K562 (cell line): Measurements from ENCODE around the gene IBA57. TPM values are rescaled to one million over a fixed set of nuclear protein-coding genes. Genes with fewer than 3 reads are reported as not detected.

ENCODE experiments used
- ATAC-seq: fragments of 200-7000 bp; cut with Tn5 transposase; 3 replicates; pipeline ENCODE4 v1.9.1; 2020; ENCODE audit warnings: moderate library complexity
- BruUV-seq: library from RNA; stranded (reverse); fragments of 400-500 nt; replicated peaks from 2 replicates; lab custom pipeline; 2021; lab: Mats Ljungman, UMichigan
- CTCF ChIA-PET: fragments of 300-600 bp; formaldehyde crosslinking; extraction: SDS; loops from one replicate; lab custom pipeline; 2021; ENCODE audit warnings: low intra/inter-chr PET ratio; lab: Yijun Ruan, JAX
- POLR2A ChIA-PET: fragments of 300-600, 350-650 bp; sonication (Branson Sonifier 250); formaldehyde crosslinking; extraction: SDS; loops from one replicate; lab custom pipeline; 2021; ENCODE audit warnings: antibody characterized with exemption, inconsistent platforms; lab: Yijun Ruan, JAX
- DNase-seq, 4 experiments: peaks; one replicate each; pipeline versions ENCODE4 v3.0.0 to v3.0.0-alpha.2; 2011 to 2018; ENCODE audit warnings: low spot score in 3 of 4, mixed read lengths in 3 of 4; ENCODE audit errors: extremely low read depth in 1 of 4
- FAIRE-seq: peaks from 2 replicates; lab custom pipeline; 2011; peaks lifted over from hg19 to GRCh38; lab: Jason Lieb, UNC
- H2AFZ ChIP-seq: 2 replicates; pipeline ENCODE4 v1.6.0; 2011; ENCODE audit warnings: low read depth, low read length, control low read depth, inconsistent platforms
- H3K27ac ChIP-seq: fragments of 200-600 bp; 3 replicates; pipeline ENCODE4 v1.8.0; 2011; ENCODE audit warnings: low read depth, mild to moderate bottlenecking, control low read depth, inconsistent platforms, low read length, moderate library complexity, mixed read lengths; ENCODE audit errors: extremely low read depth
- H3K27me3 ChIP-seq, 2 experiments: fragments of 300-600 bp in 1 of 2; 2 replicates in 1 of 2; 3 replicates in 1 of 2; pipeline versions ENCODE4 v1.6.0 to v1.8.0; 2011; ENCODE audit warnings: inconsistent platforms in 2 of 2, low read length in 2 of 2, mild to moderate bottlenecking in 1 of 2, mixed read lengths in 1 of 2, moderate library complexity in 1 of 2; ENCODE audit not compliant: control insufficient read depth in 2 of 2, insufficient read depth in 2 of 2
- H3K36me3 ChIP-seq: fragments of 300-600 bp; 3 replicates; pipeline ENCODE4 v1.8.0; 2011; ENCODE audit warnings: mild to moderate bottlenecking, low read length, inconsistent platforms; ENCODE audit not compliant: control insufficient read depth, insufficient read depth
- H3K4me1 ChIP-seq, 2 experiments: fragments of 200-600 bp in 1 of 2; replicated peaks in 1 of 2; 2 replicates in 1 of 2; 3 replicates in 1 of 2; pipeline versions ENCODE4 v1.5.1 to v1.8.0; 2011; ENCODE audit warnings: inconsistent platforms in 2 of 2, low read length in 2 of 2, mild to moderate bottlenecking in 1 of 2, mixed read lengths in 1 of 2, moderate library complexity in 1 of 2; ENCODE audit not compliant: control insufficient read depth in 2 of 2, insufficient read depth in 2 of 2
- H3K4me2 ChIP-seq: 2 replicates; pipeline ENCODE4 v1.6.1; 2011; ENCODE audit warnings: low read length, control low read depth, inconsistent platforms, mixed read lengths; ENCODE audit not compliant: insufficient read depth
- H3K4me3 ChIP-seq: fragments of 200-600 bp; sonication (generic), shearing (Covaris generic); 2 replicates; pipeline ENCODE4 v1.5.1; 2016; ENCODE audit warnings: control low read depth, inconsistent platforms
- H3K79me2 ChIP-seq: fragments of 200-600 bp; 3 replicates; pipeline ENCODE4 v1.8.0; 2011; ENCODE audit warnings: low read length, inconsistent platforms; ENCODE audit not compliant: control insufficient read depth, insufficient read depth
- H3K9ac ChIP-seq, 2 experiments: 2 replicates each; pipeline versions ENCODE4 v1.6.0 to v1.6.1; 2011; ENCODE audit warnings: low read depth in 2 of 2, low read length in 2 of 2, control low read depth in 1 of 2, inconsistent platforms in 1 of 2, mild to moderate bottlenecking in 1 of 2, mixed read lengths in 1 of 2; ENCODE audit not compliant: insufficient read depth in 1 of 2
- H3K9me1 ChIP-seq: one replicate; pipeline ENCODE4 v1.6.0; 2011; ENCODE audit warnings: inconsistent platforms, mild to moderate bottlenecking, low read length, moderate library complexity; ENCODE audit not compliant: control insufficient read depth, insufficient read depth
- H3K9me3 ChIP-seq: replicated peaks from 2 replicates; pipeline ENCODE4 v1.5.1; 2011; ENCODE audit warnings: low read depth, low read length, inconsistent platforms; ENCODE audit not compliant: control insufficient read depth, insufficient read depth
- H4K20me1 ChIP-seq: replicated peaks from 2 replicates; pipeline ENCODE4 v1.6.1; 2011; ENCODE audit warnings: low read length, inconsistent platforms, mixed read lengths; ENCODE audit not compliant: control insufficient read depth, insufficient read depth
- ADNP ChIP-seq: fragments of 200-800 bp; sonication (Bioruptor generic); IDR thresholded peaks from 2 replicates; pipeline ENCODE4 v1.6.1; 2016; ENCODE audit warnings: missing genetic modification characterization, missing compliant biosample characterization
- CTCF ChIP-seq, 3 experiments: IDR thresholded peaks in 2 of 3; conservative IDR thresholded peaks in 1 of 3; 2 replicates each; pipeline ENCODE4 v1.5.1; 2011 to 2012; ENCODE audit warnings: low read length in 3 of 3, mild to moderate bottlenecking in 3 of 3, control low read depth in 2 of 3, improper control_type of control experiment in 1 of 3, inconsistent platforms in 1 of 3, low read depth in 1 of 3, mixed read lengths in 1 of 3, moderate library complexity in 1 of 3; ENCODE audit not compliant: insufficient read depth in 2 of 3
- ERF ChIP-seq: fragments of 450-650 bp; formaldehyde crosslinking; IDR thresholded peaks from 2 replicates; pipeline ENCODE4 v1.4.0; 2020; ENCODE audit warnings: mild to moderate bottlenecking, mixed read lengths
- ETV6 ChIP-seq, 3 experiments: fragments of 150-350 bp in 1 of 3; sonication (generic) in 1 of 3; formaldehyde crosslinking in 1 of 3; IDR thresholded peaks; 2 replicates each; pipeline versions ENCODE4 v1.6.1 to v1.8.0; 2014 to 2022; ENCODE audit warnings: borderline replicate concordance in 2 of 3, low read depth in 2 of 3, antibody characterized with exemption in 1 of 3, low read length in 1 of 3, mild to moderate bottlenecking in 1 of 3, missing genetic modification reagents in 1 of 3
- HINFP ChIP-seq: fragments of 450-650 bp; conservative IDR thresholded peaks from 2 replicates; pipeline ENCODE4 v1.6.1; 2016; ENCODE audit warnings: missing genetic modification characterization, low read depth, mild to moderate bottlenecking, control low read depth, missing compliant biosample characterization
- NCOR1 ChIP-seq: fragments of 450-650 bp; IDR thresholded peaks from 2 replicates; pipeline ENCODE4 v1.6.1; 2016; ENCODE audit warnings: mild to moderate bottlenecking, moderate library complexity
- TGIF2 ChIP-seq: sonication (generic); formaldehyde crosslinking; IDR thresholded peaks from 2 replicates; pipeline ENCODE4 v1.8.1; 2022; ENCODE audit warnings: mild to moderate bottlenecking, missing genetic modification reagents, moderate library complexity
- ZNF134 ChIP-seq: fragments of 250-450 bp; sonication (Bioruptor Pico); conservative IDR thresholded peaks from 2 replicates; pipeline ENCODE4 v1.4.0; 2020
- ZNF24 ChIP-seq: fragments of 450-650 bp; IDR thresholded peaks from 2 replicates; pipeline ENCODE4 v1.6.1; 2016
- ZNF263 ChIP-seq: sonication (generic); formaldehyde crosslinking; IDR thresholded peaks from 2 replicates; pipeline ENCODE4 v1.8.0; 2022; ENCODE audit warnings: mild to moderate bottlenecking, missing genetic modification reagents, borderline replicate concordance
- ZSCAN32 ChIP-seq: fragments of 450-650 bp; formaldehyde crosslinking; IDR thresholded peaks from 2 replicates; pipeline ENCODE4 v1.4.0; 2020; ENCODE audit warnings: mild to moderate bottlenecking, moderate library complexity
- WGBS: fragments of 100-300 bp; shearing (Covaris generic); methylation state at CpG from one replicate; pipeline ENCODE4 v1.1.6; 2016; ENCODE audit warnings: low coverage, mixed read lengths; ENCODE audit not compliant: insufficient coverage; ENCODE audit errors: missing lambda C conversion rate; 5-methylcytosine and 5-hydroxymethylcytosine counted together
- in situ Hi-C: fragments of 300-500 bp; cut with MboI; formaldehyde crosslinking; loops from 4 replicates; pipeline ENCODE4 v1.15.0; 2018; ENCODE audit warnings: inconsistent platforms, mixed read lengths
- intact Hi-C: fragments of 100-400 bp; cut with micrococcal nuclease; formaldehyde crosslinking; loops from 2 replicates; pipeline ENCODE4 v1.14.2; 2022
- polyA plus RNA-seq, 8 experiments: library from polyadenylated mRNA; depleted of rRNA in 4 of 8; stranded (reverse) in 5 of 8; unstranded in 3 of 8; fragments of >200 nt; fragmentation: Nextera tagmentation in 2 of 8; fragmentation: Illumina TruSeq in 1 of 8; extraction: Ambion mirVana in 2 of 8; extraction: Trizol in 1 of 8; gene quantifications; 2 replicates each; pipeline versions ENCODE4 v1.2.1 to v1.2.3, GENCODE V29; 2011 to 2014; ENCODE audit warnings: inconsistent platforms in 1 of 8, missing spikeins in 1 of 8
- total RNA-seq, 7 experiments: library from RNA; depleted of rRNA in 6 of 7; stranded (reverse); fragments of >200 nt in 6 of 7; fragmentation: Illumina TruSeq in 2 of 7; extraction: Trizol in 2 of 7; gene quantifications; 2 replicates each; pipeline versions ENCODE4 v1.2.1 to v1.2.3, GENCODE V29; 2011 to 2021; ENCODE audit warnings: low replicate concordance in 1 of 7

Gene IBA57
- total and polyA plus RNA-seq, 9 of the 15 experiments (the other 6 are each of a cell fraction or from before 2014, with no cell fraction given): 0.77 to 15.5 (median 2.7) TPM

- TF ChIP-seq HINFP (tag): no peak
- TF ChIP-seq ZNF134 (CRISPR knock-in tag): peak; percentile 75; the same call in 1 of the 2 replicates
These were observed 60.1 kb downstream of the IBA57 start (continued) for GRCh38 chr1:228225740-228226139.

- no peak overlapping the region for H3K4me2 ChIP-seq
- no peak overlapping the region for H2AFZ ChIP-seq
- ChIA-PET CTCF (no interaction called here), POLR2A (interaction anchor here (0.6 to 2.2 kb wide), 4 partner anchors 9 to 841 kb away, joined by 3 to 13 read pairs (median 6); no protein-coding TSS in a partner anchor)
- BruUV-seq: no TSS peak
- WGBS: 42% methylated on average over 7 of the region's 7 CpGs
- no peaks in the 10 kb centered on the region for H3K9me1 ChIP-seq
- no peaks in the 10 kb centered on the region for H4K20me1 ChIP-seq
- TF ChIP-seq CTCF (IDR thresholded peaks at IDR 0.05 in 2 of 3, conservative IDR thresholded peaks at IDR 0.05 in 1 of 3; ENCODE audit: insufficient read depth in 2 of 3, low read depth in 1 of 3, low read length in 3 of 3) (no peak), ADNP (no peak), ZSCAN32 (CRISPR knock-in tag) (no peak), ZNF24 (no peak), ERF (CRISPR knock-in tag) (no peak), ZNF263 (no peak), TGIF2 (CRISPR knock-in tag) (no peak), NCOR1 (no peak), ETV6 (IDR thresholded peaks at IDR 0.05; ENCODE audit: borderline replicate concordance in 1 of 2, low read depth in 2 of 2, low read length in 1 of 2) (no peak), ETV6 (CRISPR knock-in tag; IDR thresholded peaks at IDR 0.05; ENCODE audit: borderline replicate concordance) (no peak)
- ATAC-seq (no peak), FAIRE-seq (no peak), DNase-seq (no peak)
- no peaks in the 10 kb centered on the region; the same call in 2 of the 3 replicates for H3K36me3 ChIP-seq
- no peak overlapping the region for H3K27ac ChIP-seq
- H3K27me3 ChIP-seq: no peaks in the 10 kb centered on the region; a peak in 1 of 5 replicates
- H3K4me1 ChIP-seq: peaks cover 4 to 5% of the 10 kb centered on the region in 2 experiments; a peak in 3 of 5 replicates
- intact Hi-C loops (no loop called here), in situ Hi-C loops (loop anchor here (10.0 kb wide), 1 partner anchor 288 kb away; no protein-coding TSS in a partner anchor)
- H3K79me2 ChIP-seq: no peaks in the 10 kb centered on the region
- no peak overlapping the region for H3K4me3 ChIP-seq
- no peak overlapping the region; a peak in 1 of 4 replicates for H3K9ac ChIP-seq
- H3K9me3 ChIP-seq: no peaks in the 10 kb centered on the region
These were observed 60.7 kb downstream of the IBA57 start for GRCh38 chr1:228226141-228226874.
